Measurements from ENCODE around the gene HIGD1A.

The HIGD1A gene

GRCh38 chr3:42762046-42762724, 42.1 kb downstream of the HIGD1A start:
- TF ChIP-seq CTCF (IDR thresholded peaks at IDR 0.05; ENCODE audit: control insufficient read depth, extremely low read depth, insufficient read depth), result no peak
- no peak overlapping the region for H3K4me3 ChIP-seq (ENCODE audit: low read depth, low read length)
- DNase-seq (ENCODE audit: low read depth), result no peak

GRCh38 chr3:42758126-42758525, 46.2 kb downstream of the HIGD1A start:
- TF ChIP-seq CTCF (IDR thresholded peaks at IDR 0.05; ENCODE audit: control insufficient read depth, extremely low read depth, insufficient read depth), result no peak
- DNase-seq (ENCODE audit: low read depth), result no peak

GRCh38 chr3:42756681-42757213, 47.5 kb downstream of the HIGD1A start:
- H3K4me3 ChIP-seq (ENCODE audit: low read depth, low read length), result no peak overlapping the region
- TF ChIP-seq CTCF (IDR thresholded peaks at IDR 0.05; ENCODE audit: control insufficient read depth, extremely low read depth, insufficient read depth), result no peak
- no peak for DNase-seq (ENCODE audit: low read depth)

More at GRCh38 chr3:42758126-42758525, 46.2 kb downstream of the HIGD1A start:
- no peak overlapping the region for H3K4me3 ChIP-seq (ENCODE audit: low read depth, low read length)

- TF ChIP-seq CTCF (IDR thresholded peaks at IDR 0.05; ENCODE audit: control insufficient read depth, extremely low read depth, insufficient read depth), result peak; percentile 37; the same call in 1 of the 2 replicates
- H3K4me3 ChIP-seq (ENCODE audit: low read depth, low read length), result no peak overlapping the region
- no peak for DNase-seq (ENCODE audit: low read depth)
These were observed 48.4 kb downstream of the HIGD1A start for GRCh38 chr3:42755681-42756578.

- no peak for DNase-seq (ENCODE audit: low read depth)
- TF ChIP-seq CTCF (IDR thresholded peaks at IDR 0.05; ENCODE audit: control insufficient read depth, extremely low read depth, insufficient read depth), result no peak
- H3K4me3 ChIP-seq (ENCODE audit: low read depth, low read length), result no peak overlapping the region
These were observed 50.5 kb downstream of the HIGD1A start for GRCh38 chr3:42753757-42754156.

- H3K4me3 ChIP-seq (ENCODE audit: low read depth, low read length), result no peak overlapping the region
- DNase-seq (ENCODE audit: low read depth), result no peak
- no peak for TF ChIP-seq CTCF (IDR thresholded peaks at IDR 0.05; ENCODE audit: control insufficient read depth, extremely low read depth, insufficient read depth)
These were observed 51.3 kb downstream of the HIGD1A start for GRCh38 chr3:42752961-42753360.
